ENCODE measurements around the gene GRM7. TPM values are rescaled to one million over a fixed set of nuclear protein-coding genes. Genes with fewer than 3 reads are reported as not detected.

The GRM7 gene
- total RNA-seq, 2 donors from 2014 or later, result 0.96 to 1.5 TPM

- WGBS, result 74% methylated on average over 2 of the region's 2 CpGs
- Histone ChIP-seq H3K4me3 (no peak overlapping the region), H3K4me1 (replicated peaks) (no peaks in the 10 kb centered on the region), H3K27me3 (replicated peaks; ENCODE audit: insufficient read depth) (no peaks in the 10 kb centered on the region), H3K9me3 (no peaks in the 10 kb centered on the region), H3K27ac (no peak overlapping the region), H3K36me3 (no peaks in the 10 kb centered on the region)
- no peak for DNase-seq (ENCODE audit: low spot score)
- TF ChIP-seq CTCF (IDR thresholded peaks at IDR 0.05), result no peak
- TF ChIP-seq POLR2AphosphoS5 (IDR thresholded peaks at IDR 0.05), result no peak
- TF ChIP-seq POLR2A (IDR thresholded peaks at IDR 0.05), result no peak
- intact Hi-C loops (cut with DNase I), result no loop called here
Observed at GRCh38 chr3:7254251-7254650, 393.3 kb downstream of the GRM7 start.

- Histone ChIP-seq H3K9me3 (no peaks in the 10 kb centered on the region), H3K27ac (no peak overlapping the region), H3K27me3 (replicated peaks; ENCODE audit: insufficient read depth) (no peaks in the 10 kb centered on the region), H3K36me3 (no peaks in the 10 kb centered on the region), H3K4me1 (replicated peaks) (no peaks in the 10 kb centered on the region), H3K4me3 (no peak overlapping the region)
- no peak for DNase-seq (ENCODE audit: low spot score)
- WGBS, result 52% methylated on average over 1 of the region's 1 CpG
- TF ChIP-seq CTCF (IDR thresholded peaks at IDR 0.05) (no peak), POLR2AphosphoS5 (IDR thresholded peaks at IDR 0.05) (no peak), POLR2A (IDR thresholded peaks at IDR 0.05) (no peak)
- intact Hi-C loops (cut with DNase I), result no loop called here
Observed at GRCh38 chr3:7260975-7261374, 400.1 kb downstream of the GRM7 start.

- no peak for TF ChIP-seq POLR2AphosphoS5 (IDR thresholded peaks at IDR 0.05)
- TF ChIP-seq POLR2A (IDR thresholded peaks at IDR 0.05), result no peak
- no peak for TF ChIP-seq CTCF (IDR thresholded peaks at IDR 0.05)
- WGBS, result 93% methylated on average over 13 of the region's 13 CpGs
- H3K4me1 ChIP-seq (replicated peaks), result no peaks in the 10 kb centered on the region
- H3K27me3 ChIP-seq (replicated peaks; ENCODE audit: insufficient read depth), result no peaks in the 10 kb centered on the region
- no peaks in the 10 kb centered on the region for H3K36me3 ChIP-seq
- no peak overlapping the region for H3K27ac ChIP-seq
- no peaks in the 10 kb centered on the region for H3K9me3 ChIP-seq
- no peak for DNase-seq (ENCODE audit: low spot score)
- H3K4me3 ChIP-seq, result no peak overlapping the region
- intact Hi-C loops (cut with DNase I), result no loop called here
Observed at GRCh38 chr3:7263347-7264195, 402.7 kb downstream of the GRM7 start.

- H3K36me3 ChIP-seq, result no peaks in the 10 kb centered on the region
- intact Hi-C loops (cut with DNase I), result no loop called here
- 73% methylated on average over 4 of the region's 4 CpGs for WGBS
Observed at GRCh38 chr3:7264196-7264526, 403.2 kb downstream of the GRM7 start.

More at GRCh38 chr3:7264196-7264526, 403.2 kb downstream of the GRM7 start:
- TF ChIP-seq POLR2AphosphoS5 (IDR thresholded peaks at IDR 0.05) (no peak), CTCF (IDR thresholded peaks at IDR 0.05) (no peak), POLR2A (IDR thresholded peaks at IDR 0.05) (no peak)
- Histone ChIP-seq H3K27me3 (replicated peaks; ENCODE audit: insufficient read depth) (no peaks in the 10 kb centered on the region), H3K4me1 (replicated peaks) (no peaks in the 10 kb centered on the region), H3K4me3 (no peak overlapping the region), H3K27ac (no peak overlapping the region), H3K9me3 (no peaks in the 10 kb centered on the region)
- DNase-seq (ENCODE audit: low spot score), result no peak
